Measurements from ENCODE around the gene LRRC14B.

LRRC14B gene

DNA sequence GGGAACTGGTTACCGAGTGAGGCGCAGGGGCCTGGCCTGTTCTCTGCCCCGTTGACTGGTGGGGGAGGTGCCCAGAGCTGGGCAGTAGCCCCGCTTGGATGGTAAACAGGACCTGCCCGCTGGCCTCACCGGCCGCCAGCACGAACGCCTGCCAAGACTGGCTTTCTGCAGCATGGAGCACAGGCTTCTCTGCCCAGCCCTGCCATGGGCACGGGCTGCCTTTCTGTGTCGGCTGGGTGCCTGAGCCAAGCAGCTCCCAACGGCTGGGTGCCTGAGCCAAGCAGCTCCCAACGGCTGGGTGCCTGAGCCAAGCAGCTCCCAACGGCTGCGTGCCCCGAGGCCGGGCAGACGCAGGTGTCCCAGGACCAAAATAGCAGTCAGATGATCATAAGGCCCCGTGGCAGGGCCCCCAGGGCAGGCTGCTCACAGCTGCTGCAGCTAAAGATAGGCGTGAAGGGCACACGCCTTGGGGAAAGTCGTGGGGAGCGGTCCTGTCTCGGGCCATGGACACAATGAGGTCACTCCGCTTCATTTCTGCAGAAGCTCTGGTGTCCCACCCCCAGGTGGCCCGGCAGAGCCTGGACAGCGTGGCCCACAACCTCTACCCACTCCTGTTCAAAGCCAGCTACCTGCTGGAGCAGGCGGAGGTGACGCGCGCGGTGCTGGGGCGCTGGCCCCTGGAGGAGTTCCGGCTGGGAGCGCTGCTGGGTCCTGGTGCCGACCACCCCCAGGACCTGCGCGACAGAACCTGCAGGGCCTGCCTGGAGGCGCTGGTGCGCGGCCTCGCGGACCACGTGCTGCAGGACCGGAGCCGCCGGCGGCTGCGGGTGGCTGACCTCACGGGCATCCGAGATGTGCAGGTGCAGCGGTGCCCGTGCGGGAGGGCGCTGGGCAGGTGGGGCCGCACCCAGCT lies at the start of gene LRRC14B:
TSS of gene LRRC14B (plus strand) at position 460 of the 913 bp plus-strand sequence. CDS start at position 504, 44 bp downstream.
- no peak for DNase-seq (ENCODE audit: low read depth in 2 of 3, low spot score in 2 of 3)

DNA sequence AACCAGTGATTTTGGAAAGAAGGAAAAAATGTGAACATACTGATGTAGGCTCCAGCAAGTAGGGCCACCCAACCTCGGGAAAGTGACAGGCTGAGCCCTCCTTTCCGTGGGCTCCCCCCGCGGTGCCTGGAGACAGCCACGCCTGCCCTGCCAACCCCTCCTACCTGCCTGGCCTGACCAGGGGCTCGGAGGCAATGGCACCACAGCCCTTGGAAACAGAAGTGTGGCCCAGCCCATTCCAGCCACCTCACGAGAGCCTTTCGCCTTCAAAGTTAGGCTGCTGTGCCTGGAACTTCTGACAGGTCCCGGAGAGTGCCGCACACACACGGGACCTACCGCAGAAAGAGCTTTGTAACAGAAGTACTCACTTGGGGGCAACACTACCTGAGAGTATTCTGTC lies 49.5 kb upstream of the LRRC14B start:
- no peak for DNase-seq (ENCODE audit: low read depth in 2 of 3, low spot score in 2 of 3)

DNA sequence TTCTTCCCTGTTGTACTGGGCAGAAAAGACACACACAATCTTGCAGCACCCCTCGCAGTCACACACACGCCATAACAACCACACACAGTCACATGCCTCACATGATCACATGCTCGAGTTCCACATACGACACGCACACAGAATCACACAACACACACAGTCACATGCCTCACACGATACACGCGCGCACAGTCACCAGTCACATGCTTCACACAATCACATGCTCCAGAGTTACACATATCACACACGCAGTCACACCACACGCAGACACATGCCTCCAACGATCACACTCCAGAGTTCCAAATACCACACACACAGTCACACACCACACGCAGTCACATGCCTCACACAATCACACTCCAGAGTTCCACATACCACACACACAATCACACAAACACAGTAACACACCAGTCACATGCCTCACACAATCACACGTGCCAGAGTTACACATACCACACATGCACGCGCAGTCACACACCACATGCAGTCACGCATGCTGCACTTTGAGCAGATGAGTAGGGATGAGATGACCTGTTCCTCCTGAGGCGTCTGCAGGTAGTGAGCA lies 49.0 kb upstream of the LRRC14B start:
- no peak for DNase-seq (ENCODE audit: low read depth in 2 of 3, low spot score in 2 of 3)

DNA sequence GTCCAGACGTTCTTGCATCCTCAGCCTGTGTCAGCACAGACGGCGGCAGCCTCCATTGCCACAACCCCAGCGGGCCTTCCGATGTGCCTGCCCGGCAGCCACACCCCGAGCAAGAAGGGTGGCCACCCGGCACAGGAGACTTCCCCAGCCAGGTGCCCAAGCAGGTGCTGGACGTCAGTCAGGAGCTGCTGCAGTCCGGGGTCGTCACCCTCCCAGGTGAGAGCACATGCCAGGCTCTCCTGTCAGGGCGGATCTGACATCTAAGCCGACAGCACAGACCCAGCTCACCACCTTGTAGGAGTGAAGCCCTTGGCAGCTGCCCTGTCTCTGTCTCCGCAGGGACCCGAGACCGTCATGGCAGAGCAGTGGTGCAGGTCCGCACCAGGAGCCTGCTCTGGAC lies 48.3 kb upstream of the LRRC14B start:
- no peak for DNase-seq (ENCODE audit: low read depth in 2 of 3, low spot score in 2 of 3)

DNA sequence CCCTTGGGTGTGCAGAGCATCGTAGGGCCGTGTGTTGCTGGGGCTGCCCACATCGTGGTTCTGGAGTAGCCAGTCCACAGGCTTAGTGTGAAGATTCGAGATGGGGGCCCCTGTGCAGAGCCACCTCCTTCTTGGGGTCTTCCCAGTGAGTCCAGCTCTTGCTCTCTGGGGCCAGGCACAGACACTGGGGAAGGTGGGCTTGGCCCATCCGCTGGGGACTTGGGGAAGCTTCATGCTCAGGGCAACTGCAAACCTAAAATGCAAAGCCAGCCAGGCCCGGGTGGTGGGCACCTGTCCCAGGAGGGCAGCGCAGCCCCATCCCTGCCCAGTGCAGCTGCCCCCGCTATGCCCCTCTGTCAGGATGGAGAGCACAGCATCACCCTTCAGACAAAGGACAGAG lies 46.4 kb upstream of the LRRC14B start:
- no peak for DNase-seq (ENCODE audit: low read depth in 2 of 3, low spot score in 2 of 3)

DNA sequence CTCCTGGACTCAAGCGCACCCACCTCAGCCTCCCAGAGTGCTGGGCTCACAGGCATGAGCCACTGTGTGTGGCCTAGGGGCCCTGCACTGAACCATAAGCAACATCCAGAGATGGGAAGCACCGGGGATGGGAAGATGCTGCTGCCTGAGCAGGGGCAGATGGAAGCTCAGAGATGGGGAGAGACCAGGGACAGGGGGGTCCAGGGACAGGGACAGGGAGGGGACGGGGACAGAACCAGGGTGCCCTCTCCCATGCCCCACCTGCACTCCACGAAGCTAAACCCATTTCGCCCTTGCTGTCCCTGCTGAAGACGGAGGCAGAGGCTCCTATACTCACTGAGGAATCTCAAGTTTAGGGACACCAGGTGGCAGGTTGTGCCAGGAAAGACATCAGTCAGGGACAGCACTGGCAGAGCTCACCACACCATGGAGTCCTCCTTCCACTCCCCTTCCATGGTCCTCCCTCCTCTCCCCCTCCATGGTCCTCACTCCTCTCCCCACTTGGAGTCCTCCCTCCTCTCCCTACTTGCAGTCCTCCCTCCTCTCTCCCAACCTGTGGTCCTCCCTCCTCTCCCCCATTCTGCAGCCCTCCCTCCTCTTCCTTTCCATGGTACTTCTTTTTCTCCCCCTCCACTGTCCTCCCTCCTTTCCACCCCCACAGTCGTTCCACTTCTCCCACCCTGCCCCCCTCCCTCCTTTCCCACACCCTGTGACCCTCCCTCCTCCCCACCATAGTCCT lies 45.5 kb upstream of the LRRC14B start:
- no peak for DNase-seq (ENCODE audit: low read depth in 2 of 3, low spot score in 2 of 3)

DNA sequence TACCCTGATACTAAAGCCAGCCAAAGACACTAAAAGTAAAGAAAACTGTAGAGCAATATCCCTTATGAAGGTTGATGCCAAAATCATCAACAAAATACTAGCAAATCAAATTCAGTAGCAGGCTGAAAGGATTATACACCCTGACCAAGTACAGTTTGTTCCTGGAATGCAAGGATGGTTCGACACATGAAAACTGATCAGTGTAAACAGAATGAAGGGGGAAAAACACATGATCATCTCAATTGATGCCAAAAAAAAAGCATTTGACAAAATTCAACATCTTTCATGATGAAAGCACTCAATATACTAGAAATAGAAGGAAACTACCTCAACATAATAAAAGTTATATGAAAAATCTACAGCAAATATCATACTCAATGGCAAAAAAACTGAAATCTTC lies 43.5 kb upstream of the LRRC14B start:
- no peak for DNase-seq (ENCODE audit: low read depth in 2 of 3, low spot score in 2 of 3)

DNA sequence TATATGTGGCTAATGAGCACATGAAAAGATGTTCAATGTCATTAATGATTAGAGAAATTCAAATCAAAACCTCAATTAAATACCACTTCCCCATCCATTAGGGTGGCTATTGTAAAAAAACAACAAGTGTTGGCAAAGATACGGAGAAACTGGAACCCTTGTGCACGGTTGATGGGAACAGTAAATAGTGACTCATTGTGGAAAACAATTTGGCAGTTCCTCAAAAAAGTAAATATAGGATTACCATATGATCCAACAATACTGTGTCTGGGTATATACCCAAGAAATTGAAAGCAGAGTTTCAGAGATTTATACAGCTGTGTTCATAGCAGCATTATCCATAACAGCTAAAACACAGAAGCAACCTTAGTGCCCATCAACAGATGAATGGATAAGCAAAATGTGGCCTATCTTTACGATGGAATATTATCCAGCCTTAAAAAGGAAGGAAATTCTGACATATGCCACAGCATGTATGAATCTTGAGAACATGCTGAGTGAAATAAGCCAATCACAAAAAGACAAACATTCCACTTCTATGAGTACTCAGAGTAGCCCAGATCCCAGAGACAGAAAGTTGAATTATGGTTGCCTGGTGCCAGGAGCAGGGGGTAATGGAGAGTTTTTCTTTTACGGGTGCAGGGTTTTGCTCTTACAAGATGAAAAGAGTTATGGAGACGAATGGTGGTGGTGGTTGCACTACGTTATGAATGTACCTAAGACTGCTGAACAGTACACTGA lies 41.4 kb upstream of the LRRC14B start:
- no peak for DNase-seq (ENCODE audit: low read depth in 2 of 3, low spot score in 2 of 3)

DNA sequence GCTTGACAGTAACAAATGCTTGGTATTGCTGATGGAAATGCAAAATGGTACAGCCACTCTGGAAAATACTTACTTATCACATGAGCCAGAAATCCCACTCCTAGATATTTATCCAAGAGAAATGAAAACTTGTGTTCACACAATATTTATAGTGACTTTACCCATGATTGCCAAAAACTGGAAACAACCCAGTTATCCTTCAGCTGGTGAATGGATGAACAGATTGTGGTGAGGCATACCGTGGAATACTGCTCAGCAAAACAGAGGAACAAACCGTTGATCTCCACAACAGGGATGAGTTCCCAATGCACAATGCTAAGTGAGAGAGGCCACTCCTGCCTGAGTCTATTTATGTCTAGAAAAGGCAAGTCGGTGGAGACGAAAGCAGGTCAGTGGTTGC lies 40.5 kb upstream of the LRRC14B start:
- DNase-seq (ENCODE audit: low read depth in 2 of 3, low spot score in 2 of 3), result no peak

DNA sequence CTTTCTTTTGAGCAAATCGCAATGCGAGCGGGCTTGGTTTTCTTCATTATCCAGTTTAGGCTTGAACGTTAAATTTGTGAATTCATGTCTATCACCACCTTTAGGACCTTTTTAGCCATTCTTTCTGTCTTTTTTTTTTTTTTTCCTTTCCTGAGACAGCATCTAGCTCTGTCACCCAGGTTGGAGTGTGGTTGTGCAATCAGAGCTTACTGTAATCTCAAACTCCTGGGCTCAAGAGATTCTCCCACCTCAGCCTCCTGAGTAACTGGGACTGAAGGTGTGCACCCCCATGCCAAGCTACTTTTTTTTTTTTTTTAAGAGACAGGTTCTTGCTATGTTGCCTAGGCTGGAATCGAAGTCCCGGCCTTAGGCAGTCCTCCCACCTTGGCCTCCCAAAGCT lies 39.2 kb upstream of the LRRC14B start:
- DNase-seq (ENCODE audit: low read depth in 2 of 3, low spot score in 2 of 3), result no peak

DNA sequence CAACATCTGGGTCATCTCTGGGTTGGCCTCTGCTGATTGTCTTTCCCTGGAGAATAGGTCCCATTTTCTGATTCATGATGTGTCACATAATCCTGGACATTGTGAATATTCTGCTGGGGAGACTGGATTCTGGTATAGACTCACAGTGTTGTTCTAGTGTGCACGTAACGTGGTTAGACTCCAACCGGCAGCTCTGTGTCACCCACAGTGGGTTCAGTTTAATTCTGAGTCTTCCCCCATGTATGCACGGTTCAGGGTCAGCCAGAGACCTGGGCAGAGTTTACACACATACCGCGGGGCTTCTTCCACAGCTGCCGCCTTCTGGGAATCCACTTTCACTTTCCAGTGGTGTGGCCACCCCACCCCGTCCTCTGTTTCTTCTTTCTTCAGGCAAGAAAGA lies 38.0 kb upstream of the LRRC14B start:
- DNase-seq (ENCODE audit: low read depth in 2 of 3, low spot score in 2 of 3), result no peak

DNA sequence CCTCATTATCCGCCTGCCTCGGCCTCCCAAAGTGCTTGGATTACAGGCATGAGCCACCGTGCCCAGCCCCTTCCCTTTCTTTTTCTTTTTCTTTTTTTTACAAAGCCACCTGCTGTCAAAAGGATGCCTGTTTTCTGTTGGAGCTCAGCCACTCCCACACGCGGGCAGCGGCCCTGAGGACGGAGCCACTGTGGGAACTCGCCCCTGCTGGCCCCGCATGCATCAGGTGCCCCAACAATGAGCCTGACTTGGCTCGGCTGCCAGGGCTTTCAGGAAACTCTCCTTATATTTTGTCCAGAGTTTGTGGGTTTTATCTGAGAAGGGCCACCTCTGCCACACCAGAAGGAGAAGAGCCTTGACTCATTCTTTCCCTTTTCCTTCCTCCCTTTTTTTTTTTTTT lies 37.1 kb upstream of the LRRC14B start:
- no peak for DNase-seq (ENCODE audit: low read depth in 2 of 3, low spot score in 2 of 3)

DNA sequence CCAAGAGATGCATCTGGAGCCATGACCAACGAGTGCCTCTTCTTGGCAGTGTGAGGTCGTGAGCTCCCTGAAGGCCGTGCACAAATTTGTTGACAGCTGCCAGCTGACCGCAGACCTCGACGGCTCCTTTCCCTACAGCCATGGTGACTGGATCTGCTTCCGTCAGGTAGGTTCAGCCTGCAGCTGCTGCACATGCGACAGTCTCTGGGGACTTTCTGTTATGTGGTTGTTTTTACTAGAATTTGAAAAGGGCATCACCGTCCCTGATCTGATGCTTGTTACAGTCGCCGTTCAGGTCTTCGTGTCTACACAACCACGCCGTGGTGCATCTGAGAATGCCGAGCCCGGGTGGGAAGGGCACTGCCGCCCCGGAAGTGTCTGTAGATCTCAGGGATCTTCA lies 36.5 kb upstream of the LRRC14B start:
- DNase-seq (ENCODE audit: low read depth in 2 of 3, low spot score in 2 of 3), result no peak

DNA sequence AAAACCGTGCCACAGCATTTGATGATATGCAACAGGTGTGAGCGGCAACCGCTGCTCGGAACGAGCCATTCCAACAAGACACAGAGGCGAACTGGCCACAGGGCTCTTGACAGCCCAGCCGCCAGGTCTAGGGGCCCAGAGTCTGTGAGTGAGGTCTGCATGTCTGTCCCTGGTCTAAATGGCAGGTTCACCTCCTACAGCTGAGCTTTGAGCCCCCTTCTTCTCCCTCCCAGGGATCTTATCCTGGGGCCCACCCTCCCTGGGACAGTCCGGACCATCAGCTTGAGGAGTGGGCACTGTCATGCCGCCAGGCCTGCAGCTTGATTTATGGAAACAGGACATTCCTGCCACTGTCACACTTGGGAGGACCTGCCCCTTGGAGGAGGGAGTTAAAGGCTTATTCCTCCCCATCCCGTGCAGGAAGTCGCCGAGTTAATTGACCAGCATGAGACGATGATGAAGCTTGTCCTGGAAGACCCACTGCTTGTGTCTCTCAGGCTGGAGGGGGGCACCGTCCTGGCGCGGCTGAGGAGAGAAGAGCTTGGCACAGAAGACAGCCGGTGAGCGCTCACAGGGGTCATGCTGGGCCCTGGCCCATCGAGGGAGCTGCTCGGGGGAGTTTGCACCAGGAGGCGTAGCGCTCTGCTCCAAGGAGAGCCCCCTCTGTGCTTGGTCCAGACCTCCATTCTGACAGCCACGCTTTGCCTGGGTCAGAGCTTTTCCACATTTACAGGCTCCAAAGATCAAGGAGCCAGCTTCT lies 35.5 kb upstream of the LRRC14B start:
- DNase-seq (ENCODE audit: low read depth in 2 of 3, low spot score in 2 of 3), result no peak

DNA sequence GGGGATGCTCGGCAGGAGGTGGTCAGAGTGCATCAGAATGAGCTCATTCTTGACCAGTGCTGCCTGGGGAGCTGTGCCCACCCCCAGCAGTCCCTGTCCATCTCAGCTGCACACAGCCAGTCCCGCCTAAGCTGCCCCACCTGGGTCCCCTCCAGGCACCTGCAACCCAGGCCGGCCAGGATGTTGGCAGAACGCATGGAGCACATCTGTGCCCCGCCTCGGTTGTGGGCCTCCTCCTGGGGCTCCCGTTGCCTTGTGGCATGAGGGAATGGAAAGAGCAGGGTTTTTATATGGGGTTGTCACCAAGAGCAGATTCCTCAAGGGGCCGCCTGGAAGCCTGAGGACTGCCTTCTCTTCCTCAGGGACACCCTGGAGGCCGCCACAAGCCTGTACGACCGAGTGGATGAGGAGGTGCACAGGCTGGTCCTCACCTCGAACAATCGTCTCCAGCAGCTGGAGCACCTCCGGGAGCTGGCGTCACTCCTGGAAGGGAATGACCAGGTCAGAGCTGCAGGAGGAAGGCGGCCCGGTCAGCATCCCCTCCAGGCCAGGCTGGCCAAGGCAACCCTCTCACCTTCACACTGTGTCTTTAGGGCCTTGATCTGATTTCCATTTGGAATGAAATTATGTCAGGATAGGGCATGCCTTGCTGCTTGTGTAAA lies 34.8 kb upstream of the LRRC14B start:
- DNase-seq (ENCODE audit: low read depth in 2 of 3, low spot score in 2 of 3), result no peak

DNA sequence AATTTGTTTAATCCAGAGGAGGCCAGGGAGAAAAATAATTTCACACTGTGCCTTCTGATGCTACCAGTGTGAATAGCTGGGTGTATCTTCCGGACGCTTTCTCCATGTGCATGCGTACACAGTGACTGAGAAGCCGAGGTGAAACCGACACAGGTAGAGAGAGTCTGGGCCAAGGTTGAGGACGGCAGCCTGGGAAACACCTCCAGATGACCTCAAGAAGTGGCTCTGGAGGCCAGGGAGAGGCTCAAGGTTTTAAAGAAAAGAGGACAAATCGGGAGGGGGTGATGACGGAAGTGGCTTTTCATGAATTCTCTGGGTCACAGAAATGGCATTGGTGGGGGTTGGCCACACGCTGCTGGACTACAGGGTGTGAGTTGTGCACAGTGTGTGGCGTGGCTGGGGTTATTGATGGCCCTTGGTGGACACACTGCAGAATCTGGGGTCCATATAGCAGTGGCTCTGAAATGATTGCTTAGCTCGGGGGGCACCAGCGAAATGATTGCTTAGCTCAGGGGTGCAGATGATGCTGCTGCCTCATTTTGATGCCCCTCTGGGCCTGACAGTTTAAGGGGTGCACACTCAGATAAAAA lies 34.1 kb upstream of the LRRC14B start:
- no peak for DNase-seq (ENCODE audit: low read depth in 2 of 3, low spot score in 2 of 3)

DNA sequence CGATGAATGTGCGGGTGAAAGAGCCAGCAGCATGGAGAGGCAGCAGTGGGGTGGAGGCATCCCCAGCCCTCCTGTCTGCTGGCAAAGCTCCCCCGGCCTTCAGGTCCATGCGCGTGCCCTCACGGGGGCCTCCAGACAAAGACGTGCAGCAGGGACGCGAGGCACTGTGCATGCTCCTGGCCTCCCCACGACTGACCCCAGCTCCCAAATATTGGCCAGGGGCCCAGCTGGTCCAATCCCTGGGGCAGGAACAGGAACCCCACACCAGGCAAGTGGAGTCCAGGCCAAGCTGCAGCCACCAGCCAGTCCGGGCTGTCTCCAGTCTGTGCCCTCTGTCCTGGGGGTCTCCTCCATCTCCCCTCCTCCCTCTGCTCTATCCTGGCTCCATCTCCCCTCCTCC lies 33.5 kb upstream of the LRRC14B start:
- no peak for DNase-seq (ENCODE audit: low read depth in 2 of 3, low spot score in 2 of 3)

DNA sequence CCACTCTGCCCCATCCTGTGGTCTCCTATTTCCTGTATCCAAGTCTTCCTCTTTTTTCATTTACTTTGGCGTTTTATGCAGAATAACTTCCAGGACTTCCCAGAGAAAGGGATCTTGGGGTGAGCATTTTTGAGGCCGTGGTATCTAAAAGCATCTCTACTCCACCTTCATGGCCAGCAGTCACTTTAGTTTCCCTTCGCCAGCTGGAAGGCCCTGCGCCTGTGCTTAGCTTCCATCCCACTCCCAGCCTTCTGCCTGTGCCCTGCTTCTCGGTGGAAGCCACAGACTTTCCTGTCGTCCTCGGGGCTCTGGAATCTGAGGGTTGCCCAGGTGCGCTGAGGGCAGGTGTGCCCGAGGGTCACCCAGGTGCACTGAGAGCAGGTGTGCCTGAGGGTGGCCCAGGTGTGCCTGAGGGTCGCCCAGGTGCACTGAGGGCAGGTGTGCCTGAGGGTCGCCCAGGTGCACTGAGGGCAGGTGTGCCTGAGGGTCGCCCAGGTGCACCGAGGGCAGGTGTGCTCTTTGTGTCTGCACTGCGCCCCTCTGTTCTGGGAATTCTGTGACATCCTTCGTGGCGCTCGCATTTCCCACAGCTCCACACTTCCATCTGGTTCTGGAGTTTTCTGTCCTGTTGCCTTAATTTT lies 32.4 kb upstream of the LRRC14B start:
- DNase-seq (ENCODE audit: low read depth in 2 of 3, low spot score in 2 of 3), result no peak

DNA sequence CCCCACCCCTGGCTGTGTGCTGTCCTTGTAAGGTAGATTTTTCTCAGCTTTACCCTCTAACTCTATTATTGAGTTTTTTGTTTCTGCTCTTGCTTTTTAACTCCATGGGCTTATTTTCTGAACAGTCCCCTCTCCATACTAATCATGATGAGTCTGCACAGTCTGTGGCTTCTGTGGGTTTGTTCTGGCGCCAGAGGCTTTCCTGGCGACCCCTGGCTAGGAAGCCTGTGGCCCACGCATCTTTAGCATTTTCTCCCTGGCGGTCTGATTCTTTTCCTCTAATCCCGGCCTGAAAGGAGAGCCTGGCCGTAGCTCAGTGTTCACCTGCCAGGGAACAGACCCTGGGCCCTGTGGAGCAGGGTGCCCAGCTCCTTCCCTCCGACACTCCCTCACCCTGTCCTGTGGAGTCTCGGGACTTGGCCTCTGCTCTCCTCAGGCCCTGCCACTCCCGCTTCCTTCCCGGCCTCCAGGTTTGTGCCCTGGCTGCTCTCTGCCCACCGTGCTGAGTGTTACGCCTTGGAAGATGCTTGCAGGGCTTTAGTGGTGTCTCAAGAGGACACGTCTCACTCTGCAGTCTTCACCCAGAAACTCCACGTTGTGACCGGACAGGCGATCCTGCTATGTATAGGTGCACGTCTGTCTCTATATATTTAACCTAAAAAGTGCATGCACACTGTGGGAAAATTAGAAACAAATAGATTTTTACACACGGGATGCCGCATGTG lies 31.7 kb upstream of the LRRC14B start:
- no peak for DNase-seq (ENCODE audit: low read depth in 2 of 3, low spot score in 2 of 3)

Measured in activated CD8-positive, alpha-beta memory T cell treated with anti-CD3 and anti-CD28 coated beads for 48 hours (primary cell).